Right lung (tissue), 5 donors: ENCODE measurements around the gene CTNNB1. TPM values are rescaled to one million over a fixed set of nuclear protein-coding genes. Genes with fewer than 3 reads are reported as not detected.
"Not testable (repeated sequence)": the region's sequence is repeated elsewhere in the genome, so short reads cannot be mapped to it uniquely, and the experiment has no call there.

Experiments
- DNase-seq, 2 donors: peaks; one replicate each; pipeline ENCODE4 v3.0.0-alpha.2; 2013
- polyA plus RNA-seq, 5 donors: library from polyadenylated mRNA; unstranded; fragments of 120-200 nt; gene quantifications; one replicate each; pipeline versions ENCODE4 v1.2.1 to v1.2.3, GENCODE V29; 2013; ENCODE audit warnings: inconsistent platforms in 1 of 5, low replicate concordance in 1 of 5; ENCODE audit not compliant: insufficient read length in 5 of 5, insufficient read depth in 1 of 5

CTNNB1 gene
- polyA plus RNA-seq, 5 donors: 370 to 453 (median 424) TPM

DNA sequence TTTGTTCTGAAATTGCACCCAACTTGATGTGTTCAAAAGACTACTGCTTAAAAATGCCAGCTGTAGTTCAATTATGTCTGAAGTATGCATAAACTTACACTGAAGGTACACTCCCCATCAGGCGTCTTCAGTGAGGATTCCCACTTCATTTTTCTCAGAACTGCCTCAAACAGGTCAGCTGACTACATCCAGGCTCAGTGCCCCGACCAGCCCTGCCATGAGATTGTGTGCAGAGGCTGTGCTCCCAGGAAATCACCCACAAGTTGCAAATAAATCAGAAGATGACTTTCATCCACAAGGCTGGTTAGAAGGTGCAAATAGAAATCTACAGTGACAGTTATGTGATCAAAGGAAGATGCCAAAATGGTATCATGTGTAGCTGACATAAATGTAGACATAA is 51.5 kb downstream of the CTNNB1 start:
- no peak for DNase-seq

DNA sequence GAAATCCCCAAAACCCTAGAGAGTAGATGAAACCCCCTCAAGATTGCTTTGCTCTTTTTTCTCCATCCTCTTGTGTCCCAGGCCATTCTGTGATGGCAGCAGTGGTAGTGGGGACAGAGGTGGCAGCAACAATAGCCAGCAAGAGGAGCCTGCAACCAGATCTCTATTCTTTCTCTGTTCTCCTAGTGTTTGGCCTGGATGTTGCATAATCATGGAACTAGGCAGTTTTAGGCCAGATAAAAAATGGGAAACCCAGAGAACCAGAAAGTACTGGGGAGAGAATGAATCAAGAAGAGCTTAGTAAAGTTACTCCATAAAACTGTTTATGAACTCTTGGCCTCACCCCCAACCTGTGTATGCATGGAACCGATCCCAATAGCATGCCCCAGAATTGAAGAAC is 52.3 kb downstream of the CTNNB1 start:
- no peak for DNase-seq

DNA sequence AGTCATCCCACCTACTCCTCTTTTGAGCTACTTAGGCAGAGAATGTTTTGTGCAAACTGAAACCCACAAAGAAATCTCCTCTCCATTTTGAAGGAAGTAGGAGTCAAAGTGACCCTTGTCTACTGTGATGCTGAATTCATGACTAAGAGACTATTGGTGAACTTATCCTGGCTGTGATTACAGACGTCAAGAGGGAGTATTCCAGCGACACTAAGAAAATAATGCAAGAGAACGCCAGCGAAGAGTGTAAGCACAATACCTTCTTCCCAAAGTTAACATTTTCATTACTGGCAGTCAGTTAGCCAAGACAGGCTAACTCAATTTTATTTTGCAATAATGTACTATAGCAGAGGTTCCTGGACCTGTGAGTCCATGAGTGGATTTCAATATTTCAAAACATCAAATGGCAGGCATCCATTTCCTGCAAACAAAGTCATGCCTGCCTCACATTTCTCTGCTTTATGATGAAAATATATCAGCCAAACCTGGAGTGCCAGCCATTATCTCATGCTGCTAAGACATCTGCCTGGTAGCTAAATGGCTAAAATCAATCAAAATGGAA is 59.0 kb downstream of the CTNNB1 start:
- no peak for DNase-seq

DNA sequence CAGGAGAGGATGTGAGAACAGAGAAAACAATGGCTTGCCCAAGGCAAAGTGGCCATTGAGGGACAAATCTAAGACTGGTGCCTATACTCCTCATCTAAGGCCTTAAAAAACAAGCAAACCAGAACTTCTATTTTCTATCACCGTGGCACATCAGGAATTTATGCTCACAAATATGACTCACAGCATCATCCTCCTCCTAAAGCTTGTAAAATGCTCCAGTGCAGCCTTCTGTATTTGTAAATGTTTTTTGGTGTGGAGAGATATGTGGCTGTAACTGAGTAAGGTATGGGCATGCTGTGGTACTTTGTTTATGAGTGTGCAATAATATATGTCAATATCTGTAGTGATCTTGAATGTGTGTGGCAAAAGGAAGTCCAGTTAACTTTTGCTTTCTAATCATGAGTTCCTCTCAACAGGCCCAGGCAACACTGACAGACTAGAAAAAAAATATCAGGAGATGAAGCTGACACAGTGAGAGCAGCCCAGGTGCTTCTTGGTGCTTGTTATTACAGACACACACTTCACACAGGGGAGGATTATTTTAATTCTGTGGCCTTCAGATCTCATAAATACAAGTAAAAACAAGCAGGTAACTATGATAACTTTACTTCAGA is 60.3 kb downstream of the CTNNB1 start:
- DNase-seq: no peak

DNA sequence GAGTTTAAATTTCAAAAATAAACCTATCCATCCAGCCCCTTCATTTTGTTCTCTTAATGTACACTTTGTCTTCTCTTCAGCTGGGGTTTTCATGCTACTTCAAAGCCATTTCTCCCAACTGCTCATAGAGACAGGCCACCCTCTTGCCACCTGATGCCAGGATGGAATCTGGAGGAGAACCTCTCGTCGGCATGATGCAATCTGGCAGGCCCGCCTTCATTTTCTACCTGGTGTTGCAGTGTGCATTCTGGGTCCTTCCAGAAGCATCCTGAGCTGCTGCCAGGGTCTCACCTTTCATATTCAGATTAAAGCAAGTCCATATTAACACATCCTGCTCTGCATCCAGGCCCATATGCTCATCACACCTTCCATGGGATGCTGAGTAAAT is 60.8 kb downstream of the CTNNB1 start:
- DNase-seq: no peak

DNA sequence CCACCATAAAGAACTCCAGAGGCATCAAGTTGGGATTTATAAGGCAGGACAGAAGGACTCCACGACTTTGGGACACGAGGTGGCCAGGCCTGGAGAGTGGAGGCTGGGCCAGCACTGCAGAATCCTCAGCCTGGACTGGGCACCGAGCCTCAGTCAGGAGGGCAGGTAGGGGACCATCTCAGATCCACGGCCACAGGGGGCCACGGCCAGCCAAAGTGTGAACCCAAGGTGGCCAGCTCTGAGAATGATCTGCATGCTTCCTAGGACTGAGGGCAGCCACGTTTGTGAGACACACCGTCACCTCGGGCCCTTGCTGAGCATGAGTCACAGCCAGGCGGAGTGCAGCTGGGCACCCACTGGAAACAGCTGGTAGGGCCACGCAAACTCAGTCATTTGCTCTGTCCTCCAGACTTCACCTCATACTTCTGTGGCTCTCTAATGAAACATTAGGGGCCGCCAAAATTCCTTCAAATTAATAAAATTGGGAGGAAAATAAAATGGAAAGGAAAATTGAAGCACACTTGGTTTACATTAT is 65.8 kb downstream of the CTNNB1 start:
- DNase-seq: no peak

DNA sequence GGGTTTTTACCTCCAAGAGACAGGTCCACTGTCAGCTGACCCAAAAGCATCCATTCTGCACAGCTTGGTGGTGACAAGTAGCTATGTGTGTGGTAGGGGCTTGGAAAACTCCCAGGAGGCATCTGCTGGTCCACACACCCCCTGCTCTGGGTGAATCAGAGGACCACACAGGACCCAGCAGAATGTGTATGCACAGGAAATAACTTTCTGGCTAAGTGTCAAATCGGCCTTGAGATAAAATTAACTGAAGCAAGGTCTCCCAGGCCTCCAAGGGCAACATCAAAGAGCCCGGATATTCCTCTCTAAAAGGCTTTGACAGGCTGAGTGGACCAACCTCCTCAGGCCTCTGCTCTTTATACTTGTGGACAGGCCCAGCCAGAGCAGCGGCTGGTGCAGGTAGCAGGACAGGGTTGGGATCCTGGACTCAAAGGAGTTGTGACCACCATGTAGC is 66.5 kb downstream of the CTNNB1 start:
- DNase-seq: no peak

DNA sequence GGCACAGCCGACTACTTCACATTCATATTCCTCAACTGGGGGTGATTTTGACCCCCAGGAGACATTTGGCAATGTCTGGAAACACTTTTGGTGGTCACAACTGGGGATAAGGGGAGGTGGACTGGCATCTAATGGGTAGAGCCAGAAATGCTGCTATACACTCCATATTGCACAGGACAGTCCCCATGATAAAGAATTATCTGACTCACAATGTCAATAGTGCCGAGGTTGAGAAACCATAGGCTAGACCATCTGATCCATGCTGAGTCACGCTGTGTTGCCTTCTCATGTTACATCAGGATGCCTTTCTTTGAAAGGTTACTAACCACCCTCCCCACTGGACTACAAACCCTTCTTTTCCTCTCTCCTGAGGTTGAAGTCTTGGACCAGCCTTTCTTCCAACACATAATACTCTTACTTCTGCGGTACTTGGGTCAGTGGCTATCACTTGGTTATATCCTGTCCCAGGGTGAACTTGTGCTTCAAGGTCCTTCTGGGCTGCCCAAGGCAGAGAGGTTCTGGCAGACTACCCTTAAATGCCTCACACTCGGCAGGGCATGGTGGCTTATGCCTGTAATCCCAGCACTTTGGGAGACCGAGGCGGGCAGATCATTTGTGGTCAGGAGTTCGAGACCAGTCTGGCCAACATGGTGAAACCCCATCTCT is 68.8 kb downstream of the CTNNB1 start:
- no peak for DNase-seq

DNA sequence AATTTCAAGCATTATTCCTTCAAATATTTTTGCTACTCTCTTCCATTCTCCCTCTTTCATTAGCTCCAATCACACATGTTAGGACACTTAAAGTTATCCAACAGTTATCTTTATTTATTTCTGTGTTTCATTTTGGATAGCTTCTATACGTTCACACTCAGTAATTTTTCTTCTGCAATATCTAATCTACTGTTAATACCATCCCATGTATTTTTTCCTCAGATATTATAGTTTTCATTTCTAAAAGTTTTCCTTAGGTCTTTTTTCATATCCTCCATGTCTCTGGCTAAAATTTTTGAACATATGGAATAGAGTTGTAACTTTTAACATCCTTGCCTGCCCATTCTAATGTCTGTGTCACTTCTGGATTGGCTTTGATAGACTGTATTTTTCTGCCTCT is 73.4 kb downstream of the CTNNB1 start:
- DNase-seq: no peak

DNA sequence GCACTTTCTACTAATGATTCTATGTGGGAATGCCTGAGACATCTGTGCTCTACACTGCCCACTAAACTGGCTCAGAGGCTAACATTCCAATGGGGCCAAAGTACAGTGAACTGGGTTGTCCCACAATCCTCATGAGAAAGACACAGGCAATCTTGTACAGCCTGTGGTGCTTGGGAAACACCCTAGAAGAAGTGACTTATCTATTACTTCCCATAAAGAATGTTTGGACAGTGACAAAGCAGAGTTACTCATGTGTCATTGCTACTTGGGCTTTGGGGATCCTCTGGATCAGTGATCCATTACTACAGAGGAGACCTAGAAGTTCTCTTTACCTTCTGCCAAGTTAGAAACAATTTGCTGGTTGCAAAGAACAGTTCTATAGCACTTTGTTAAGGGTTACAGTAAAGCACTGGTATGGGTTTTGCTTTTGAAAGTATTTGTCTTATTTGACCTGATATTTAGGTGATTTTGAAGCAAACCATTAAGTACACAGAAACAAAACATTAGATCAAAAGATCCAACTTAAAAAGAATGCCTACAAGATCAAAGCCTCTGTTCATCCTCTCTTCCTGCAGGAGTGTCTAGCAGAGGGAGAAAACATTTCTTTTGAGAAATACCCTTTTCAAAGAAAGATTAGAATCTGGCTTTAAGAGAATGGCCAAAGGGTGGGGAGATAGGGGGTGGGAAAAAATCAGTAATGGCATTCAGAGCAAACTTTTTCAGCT is 75.8 kb downstream of the CTNNB1 start:
- DNase-seq: no peak

DNA sequence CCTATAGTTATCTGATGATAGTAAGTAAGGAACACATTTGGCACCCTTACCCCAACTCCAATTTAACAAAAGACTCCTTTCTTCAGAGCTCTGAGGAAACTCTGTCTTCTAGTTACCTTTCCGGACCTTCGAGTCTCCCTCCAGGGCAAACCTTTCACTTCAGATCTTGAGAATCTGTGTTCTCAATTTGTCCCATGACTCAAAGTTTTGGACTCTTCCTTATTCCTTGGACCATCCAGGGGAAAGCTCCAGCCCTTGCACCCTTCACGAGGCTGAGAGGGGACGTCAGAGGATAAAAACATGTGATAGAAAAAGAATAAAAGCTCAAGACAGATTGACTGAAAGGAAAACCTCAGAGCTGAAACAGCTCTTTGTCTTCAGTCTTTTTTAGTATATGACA is 76.9 kb downstream of the CTNNB1 start:
- DNase-seq: no peak

DNA sequence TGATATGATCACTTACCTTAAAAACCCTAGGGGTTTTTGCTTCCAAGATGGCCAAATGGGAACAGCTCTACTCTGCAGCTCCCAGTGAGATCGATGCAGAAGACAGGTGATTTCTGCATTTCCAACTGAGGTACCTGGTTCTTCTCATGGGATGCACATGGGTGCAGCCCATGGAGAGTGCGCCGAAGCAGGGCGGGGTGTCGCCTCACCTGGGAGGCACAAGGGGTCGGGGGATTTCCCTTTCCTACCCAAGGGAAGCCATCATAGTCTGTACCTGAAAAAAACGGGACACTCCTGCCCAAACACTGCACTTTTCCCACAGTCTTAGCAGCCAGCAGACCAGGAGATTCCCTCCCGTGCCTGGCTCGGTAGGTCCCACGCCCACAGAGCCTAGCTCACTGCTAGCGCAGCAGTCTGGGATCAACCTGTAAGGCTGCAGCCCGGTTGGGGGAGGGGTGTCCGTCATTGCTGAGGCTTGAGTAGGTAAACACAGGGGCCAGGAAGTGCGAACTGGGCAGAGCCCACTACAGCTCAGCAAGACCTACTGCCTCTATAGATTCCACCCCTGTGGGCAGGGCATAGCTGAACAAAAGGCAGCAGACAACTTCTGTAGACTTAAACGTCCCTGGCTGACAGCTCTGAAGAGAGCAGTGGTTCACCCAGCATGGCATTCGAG is 78.6 kb downstream of the CTNNB1 start:
- DNase-seq: no peak

DNA sequence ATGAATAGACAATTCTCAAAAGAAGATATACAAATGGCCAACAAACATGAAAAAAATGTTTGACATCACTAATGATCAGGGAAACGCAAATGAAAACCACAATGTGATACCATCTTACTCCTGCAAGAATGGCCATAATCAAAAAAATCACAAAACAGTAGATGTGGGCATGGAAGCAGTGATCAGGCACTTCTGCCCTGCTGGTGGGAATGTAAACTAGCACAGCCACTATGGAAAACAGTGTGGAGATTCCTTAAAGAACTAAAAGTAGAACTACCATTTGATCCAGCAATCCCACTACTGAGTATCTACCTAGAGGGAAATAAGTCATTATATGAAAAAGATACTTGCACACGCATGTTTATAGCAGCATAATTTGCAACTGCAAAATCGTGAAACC is 85.6 kb downstream of the CTNNB1 start:
- DNase-seq: not testable (repeated sequence)

DNA sequence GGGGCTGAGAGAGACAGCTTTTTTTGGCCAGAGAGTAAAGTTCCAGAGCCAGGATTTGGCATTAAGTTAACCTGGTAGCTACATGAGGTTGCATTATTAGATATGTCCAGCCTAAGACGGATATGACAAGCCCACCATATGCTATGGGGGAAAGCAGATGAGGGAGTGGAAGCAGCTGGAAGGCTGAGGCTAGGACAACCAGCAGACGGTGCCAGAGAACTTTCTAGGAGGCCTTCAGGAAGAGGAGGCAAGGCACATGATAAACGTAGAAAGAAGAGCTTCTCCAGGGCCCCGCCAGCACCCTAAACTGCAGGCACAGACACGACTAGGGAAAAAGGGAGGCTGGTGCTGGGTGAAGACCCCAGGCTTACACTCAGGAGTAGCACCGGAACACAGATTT is 87.0 kb downstream of the CTNNB1 start:
- no peak for DNase-seq

DNA sequence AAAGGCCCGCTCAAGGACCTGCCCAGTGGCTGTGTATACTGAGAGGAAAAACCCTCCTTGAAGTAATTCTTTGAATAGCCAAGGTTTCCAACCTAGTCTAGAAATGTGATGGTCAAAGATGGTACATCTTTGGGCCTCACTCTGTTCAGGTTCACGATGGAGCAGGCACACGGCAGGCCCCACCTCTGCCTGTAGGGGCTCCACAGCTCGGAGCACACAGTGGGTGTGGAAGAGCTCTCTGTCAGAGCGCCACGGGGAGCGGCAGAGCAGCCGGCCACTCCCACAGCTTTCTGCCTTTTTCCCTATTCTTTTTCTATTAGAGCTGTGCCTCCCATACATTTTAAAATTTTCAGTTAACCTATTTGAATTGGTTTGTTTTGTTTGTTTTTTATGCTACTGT is 89.5 kb downstream of the CTNNB1 start:
- DNase-seq: no peak
